ENCODE measurements around the gene CFAP92. TPM values are rescaled to one million over a fixed set of nuclear protein-coding genes. Genes with fewer than 3 reads are reported as not detected.

The CFAP92 gene, protein sequence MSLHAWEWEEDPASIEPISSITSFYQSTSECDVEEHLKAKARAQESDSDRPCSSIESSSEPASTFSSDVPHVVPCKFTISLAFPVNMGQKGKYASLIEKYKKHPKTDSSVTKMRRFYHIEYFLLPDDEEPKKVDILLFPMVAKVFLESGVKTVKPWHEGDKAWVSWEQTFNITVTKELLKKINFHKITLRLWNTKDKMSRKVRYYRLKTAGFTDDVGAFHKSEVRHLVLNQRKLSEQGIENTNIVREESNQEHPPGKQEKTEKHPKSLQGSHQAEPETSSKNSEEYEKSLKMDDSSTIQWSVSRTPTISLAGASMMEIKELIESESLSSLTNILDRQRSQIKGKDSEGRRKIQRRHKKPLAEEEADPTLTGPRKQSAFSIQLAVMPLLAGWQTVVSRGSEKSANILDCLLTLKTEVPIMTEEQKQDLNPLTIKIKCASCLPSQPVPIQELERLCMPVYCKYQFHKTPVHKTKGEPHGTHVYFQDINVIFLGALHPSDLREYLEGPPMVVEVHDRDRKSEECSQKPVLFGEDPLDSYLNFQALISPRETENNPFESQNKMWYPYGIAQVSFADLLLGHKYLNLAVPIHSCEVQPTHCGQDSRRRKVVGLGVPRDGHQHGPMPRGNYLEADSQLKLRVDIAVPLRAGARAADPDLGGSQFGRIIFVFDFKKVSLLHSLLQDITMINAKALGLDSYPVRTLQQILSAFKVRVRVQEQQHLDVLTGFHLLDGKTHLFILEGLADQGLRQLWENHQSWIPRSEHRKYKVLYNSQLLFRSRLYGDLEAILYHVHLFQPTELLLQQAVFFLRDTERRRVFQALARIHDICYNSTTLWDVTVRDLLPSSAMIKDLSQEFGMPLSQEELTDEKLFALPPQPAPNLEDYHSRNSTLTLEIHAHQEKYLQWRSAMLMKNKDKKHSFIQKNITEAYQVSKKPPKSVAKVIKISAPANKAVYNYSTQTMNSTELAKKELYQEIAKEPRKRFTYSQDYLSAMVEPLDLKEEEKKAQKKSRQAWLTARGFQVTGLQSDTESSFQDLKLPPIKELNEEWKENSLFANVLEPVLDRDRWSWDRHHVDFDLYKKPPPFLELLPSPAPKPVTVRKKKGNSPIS
- polyA plus RNA-seq (ENCODE audit: insufficient read length in 4 of 4): 1 to 10 TPM; 1.1 to 2.0 (median 1.6) TPM

DNA sequence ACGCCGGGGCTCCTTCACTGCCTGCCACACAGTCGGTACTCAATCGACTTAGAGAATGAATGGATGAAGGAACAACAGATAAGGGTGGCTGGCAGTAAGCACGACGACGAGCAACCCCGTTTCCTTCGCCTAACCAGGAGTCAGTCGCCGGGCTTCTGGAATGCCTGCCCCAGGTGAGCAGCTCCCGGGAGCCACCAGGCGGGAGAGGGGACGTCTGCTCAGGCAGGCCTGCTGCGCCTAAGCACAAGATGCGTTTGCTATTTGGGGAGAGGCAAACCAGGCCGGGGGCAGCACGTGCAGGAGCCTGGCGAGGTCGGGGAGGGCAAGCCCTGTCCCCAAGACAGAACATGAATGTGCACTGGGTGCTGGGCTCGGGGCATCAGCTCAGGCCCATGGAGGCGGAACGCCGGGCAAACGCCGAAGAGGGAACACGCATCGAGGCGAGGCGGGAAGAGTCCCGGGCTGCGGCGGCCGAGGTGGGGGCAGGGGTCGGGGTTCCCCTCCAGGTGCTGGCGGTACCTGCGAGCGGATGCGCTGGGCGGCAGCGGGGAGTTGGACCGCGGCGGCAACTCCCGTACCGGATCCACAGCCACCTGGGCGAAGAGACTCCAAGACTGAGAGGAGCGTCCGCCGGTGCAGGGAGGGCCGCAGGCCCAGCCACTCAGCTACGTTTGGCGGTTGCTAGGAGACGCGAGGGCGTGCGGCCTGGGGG lies at the start of gene CFAP92:
TSS of gene CFAP92 (minus strand) at position 616 of the 712 bp plus-strand sequence. CDS start 772 bp downstream, outside the sequence.
- DNase-seq (ENCODE audit: low read depth in 4 of 4, low spot score in 2 of 4): peak in 3 of 4 donors; percentile 62 to 80 (median 68)

- DNase-seq (ENCODE audit: low read depth in 4 of 4, low spot score in 2 of 4): no peak
These were observed 46.9 kb upstream of the CFAP92 start for GRCh38 chr3:129040579-129041300.

- DNase-seq (ENCODE audit: low read depth in 4 of 4, low spot score in 2 of 4): no peak
These were observed 46.1 kb upstream of the CFAP92 start for GRCh38 chr3:129040039-129040336.

DNA sequence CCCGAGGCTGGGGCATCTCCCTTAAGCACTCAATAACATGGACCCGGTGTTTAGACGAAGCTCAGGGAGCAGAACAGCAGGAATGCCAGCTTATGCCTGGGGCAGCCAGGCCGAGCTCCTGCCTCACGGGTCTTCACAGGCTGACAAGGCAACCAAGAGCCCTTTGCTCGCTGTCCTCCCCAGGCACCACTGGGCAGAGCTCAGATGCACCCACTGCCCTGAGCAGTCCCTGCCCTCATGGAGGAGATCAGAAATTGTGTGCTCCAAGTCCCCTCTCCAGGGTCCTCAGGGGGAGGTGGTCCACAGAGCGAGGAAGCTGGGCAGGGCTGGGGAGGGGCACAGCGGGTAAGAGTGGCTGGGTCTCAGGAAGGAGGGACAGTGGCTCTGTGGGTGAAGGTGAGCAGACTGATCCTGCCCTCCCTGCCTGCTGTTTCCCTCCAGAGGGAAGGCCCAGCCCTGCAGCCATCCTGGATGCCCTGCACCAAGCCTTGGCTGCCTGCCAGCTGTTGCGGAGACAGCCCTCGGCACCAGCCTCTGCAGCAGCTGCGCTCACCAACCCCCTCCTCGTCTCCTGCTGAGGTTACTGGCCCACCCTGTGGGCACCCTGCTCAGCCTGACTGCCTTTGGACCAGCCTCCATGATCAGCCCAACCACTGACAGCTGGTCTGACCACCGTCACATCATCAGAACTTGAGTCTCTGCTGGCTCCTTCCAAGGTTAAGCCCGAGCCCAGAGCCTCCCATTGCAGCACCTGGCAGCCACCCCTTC lies 45.6 kb upstream of the CFAP92 start:
- no peak for DNase-seq (ENCODE audit: low read depth in 4 of 4, low spot score in 2 of 4)

GRCh38 chr3:129038121-129038855 lies 44.4 kb upstream of the CFAP92 start:
- no peak for DNase-seq (ENCODE audit: low read depth in 4 of 4, low spot score in 2 of 4)

GRCh38 chr3:129037093-129037419 lies 43.2 kb upstream of the CFAP92 start:
- DNase-seq (ENCODE audit: low read depth in 4 of 4, low spot score in 2 of 4): no peak

DNA sequence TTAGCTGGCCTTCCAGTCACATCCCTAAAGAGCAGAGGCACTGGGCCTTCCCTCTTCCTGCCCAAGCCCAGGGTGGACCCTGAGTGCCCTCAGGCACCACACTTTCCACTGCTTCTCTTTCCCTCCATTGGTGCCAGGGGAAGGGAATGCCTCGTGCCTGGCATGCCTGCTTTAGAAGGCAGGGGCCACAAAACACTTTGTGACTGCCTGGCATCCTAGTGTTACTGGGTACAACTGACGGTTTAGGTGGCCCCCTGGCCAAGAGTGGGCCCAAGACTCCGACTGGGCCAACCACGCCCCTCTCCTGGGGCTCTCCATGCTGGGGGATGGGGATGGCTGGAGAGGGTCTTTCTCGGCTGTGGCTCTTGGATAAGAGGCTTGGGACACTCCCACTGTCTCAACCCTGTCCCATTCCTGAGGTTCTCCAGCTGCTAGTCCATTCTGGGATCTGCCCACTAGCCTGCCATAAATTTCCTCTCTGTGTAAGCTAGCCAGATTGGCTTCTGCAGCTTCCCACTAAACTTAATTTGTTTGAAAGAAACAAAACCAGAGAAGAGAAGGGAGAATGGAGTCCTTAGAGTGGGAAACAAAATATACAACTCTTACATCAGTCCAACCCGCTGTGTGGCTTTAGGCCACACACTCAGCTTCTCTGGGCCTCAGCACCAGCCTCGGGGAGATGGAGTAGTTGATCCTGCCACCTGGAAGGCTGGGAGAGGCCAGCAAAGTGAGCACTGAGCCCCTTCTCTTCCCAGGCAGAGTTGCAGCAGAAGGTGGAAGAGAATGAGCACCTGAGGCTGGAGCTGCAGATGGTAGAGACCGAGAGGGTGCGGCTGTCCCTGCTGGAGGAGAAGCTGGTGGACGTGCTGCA lies 42.6 kb upstream of the CFAP92 start:
- DNase-seq (ENCODE audit: low read depth in 4 of 4, low spot score in 2 of 4): no peak

DNA sequence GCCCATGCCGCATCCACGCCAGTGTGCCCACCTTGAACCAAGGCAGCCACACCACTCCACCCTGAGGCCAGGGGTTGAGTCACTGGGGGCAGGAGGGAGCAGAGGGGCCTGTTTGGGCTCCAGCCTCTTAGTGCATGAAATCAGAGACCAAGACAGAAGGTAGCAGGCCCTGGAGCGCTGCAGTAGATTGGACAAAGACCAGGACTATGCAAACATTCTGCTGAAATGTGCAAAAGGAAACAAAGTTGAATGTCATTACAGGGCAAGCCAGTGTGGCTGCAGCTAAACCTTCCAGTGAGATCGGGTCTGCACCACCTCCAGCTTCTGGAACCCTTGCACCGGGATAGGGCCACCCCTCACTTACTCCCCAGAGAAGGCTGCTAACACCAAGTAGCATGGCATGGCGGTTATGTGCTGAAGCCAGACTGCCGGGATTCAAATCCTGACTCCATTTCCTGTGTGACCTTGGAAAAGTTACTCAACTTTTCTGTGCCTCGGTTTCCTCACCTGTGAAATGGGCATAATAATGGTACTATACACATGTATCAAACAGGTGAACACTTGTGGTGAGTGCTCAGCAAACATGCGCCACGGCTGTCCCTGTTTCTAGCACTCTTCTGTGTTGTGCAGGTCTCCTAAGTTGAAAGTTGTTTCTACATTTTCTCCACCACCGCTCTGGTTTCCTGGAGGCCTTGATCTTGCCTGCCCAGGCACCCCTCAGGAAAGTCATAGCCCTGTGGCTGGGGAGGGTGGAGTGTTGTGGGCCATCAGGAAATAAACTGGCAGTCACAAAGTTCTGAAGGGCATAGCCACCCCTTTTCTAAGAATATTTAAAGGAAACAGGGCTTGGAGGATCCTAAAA lies 41.7 kb upstream of the CFAP92 start:
- DNase-seq (ENCODE audit: low read depth in 4 of 4, low spot score in 2 of 4): no peak

DNA sequence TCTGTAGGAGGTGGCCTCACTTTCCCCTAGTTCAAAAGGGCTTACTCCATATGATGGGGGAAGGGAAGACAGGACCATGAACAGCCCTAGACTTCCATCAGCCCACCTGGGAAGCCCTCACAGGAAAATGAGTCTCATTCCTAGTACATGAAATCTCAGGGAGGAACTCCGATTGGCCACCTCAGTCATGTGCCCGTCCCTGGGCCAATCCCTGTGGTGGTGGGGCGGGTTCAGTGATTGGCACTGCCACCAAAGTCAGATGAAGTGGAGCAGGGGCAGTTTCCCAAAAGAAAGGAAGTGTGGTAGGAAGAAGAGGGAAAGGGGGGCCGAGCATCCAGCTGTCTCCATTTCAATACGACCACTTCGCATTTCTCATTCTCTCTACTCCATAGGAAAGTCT lies 40.8 kb upstream of the CFAP92 start:
- DNase-seq (ENCODE audit: low read depth in 4 of 4, low spot score in 2 of 4): no peak

DNA sequence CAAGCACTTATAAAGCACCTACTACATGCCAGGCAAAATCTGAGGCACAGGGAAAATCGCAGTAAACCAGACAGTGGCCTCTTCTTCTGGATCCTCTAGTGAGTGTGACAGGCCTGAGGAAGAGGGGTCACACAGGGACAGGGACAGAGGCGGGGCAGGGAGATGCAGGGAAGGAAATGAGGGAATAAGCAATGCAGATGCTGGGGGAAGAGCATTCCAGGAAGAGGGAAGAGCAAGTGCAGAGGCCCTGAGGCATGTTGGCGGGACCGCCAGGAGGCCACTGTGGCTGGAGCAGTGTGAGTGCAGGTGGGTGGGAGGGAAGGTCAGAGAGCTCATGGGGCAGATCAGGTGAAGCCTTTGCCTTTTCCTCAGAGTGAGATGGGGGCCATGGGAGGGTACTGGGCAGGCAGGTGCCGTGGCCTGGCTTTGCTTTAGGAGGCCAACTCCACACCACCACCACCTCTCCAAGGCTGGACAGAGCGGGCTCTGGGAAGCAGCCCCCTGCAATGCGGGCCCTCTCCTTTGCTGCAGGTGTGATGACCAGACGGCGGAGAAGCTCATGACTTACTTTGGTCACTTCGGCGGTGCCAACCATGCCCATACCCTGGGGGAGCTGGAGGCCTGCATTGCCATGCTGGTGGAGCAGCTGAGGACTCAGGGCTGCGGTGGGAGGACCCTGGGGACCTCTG lies 39.9 kb upstream of the CFAP92 start:
- DNase-seq (ENCODE audit: low read depth in 4 of 4, low spot score in 2 of 4): no peak

GRCh38 chr3:129033151-129033550 lies 39.3 kb upstream of the CFAP92 start:
- no peak for DNase-seq (ENCODE audit: low read depth in 4 of 4, low spot score in 2 of 4)

- DNase-seq (ENCODE audit: low read depth in 4 of 4, low spot score in 2 of 4): no peak
These were observed 38.8 kb upstream of the CFAP92 start for GRCh38 chr3:129032716-129033115.

- no peak for DNase-seq (ENCODE audit: low read depth in 4 of 4, low spot score in 2 of 4)
These were observed 37.8 kb upstream of the CFAP92 start for GRCh38 chr3:129031476-129032215.

- DNase-seq (ENCODE audit: low read depth in 4 of 4, low spot score in 2 of 4): no peak
These were observed 36.7 kb upstream of the CFAP92 start for GRCh38 chr3:129030611-129031010.

DNA sequence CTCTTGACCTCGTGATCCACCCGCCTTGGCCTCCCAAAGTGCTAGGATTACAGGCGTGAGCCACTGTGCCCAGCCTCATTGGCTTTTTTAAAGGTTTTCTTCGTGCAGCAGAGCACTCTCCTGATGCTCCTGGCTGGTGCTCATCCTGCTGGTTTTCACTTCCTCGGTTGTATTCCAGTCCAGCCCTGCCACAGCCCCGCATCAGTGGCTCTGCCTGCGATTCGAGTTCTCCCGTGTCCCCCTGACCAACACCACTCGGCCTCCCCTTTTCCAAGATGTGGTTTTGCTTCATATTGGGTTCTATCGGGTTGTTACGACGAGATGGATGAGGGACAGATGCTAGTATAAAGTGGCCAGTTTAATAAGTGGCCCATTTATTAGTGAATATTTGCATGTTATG lies 35.0 kb upstream of the CFAP92 start:
- no peak for DNase-seq (ENCODE audit: low read depth in 4 of 4, low spot score in 2 of 4)

DNA sequence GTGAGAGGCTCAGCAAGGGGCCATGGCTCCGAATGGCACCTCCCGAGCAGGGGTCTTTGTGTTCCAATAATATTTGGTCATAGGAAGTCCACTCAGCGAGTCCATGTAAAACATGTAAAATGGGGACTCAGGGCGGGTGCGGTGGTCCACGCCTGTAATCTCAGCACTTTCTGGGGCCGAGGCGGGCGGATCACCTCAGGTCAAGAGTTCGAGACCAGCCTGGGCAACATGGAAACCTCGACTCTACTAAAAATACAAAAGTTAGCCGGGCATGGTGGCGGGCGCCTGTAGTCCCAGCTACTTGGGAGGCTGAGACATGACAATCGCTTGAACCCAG lies 33.6 kb upstream of the CFAP92 start:
- DNase-seq (ENCODE audit: low read depth in 4 of 4, low spot score in 2 of 4): no peak
